ENCODE results near the gene SPR. TPM values are rescaled to one million over a fixed set of nuclear protein-coding genes. Genes with fewer than 3 reads are reported as not detected.

SPR gene
- total RNA-seq, 4 donors from 2014 or later = 30.3 to 57.0 (median 50.3) TPM

GRCh38 chr2:72851333-72851732 lies 35.9 kb upstream of the SPR start:
- WGBS = 33% methylated on average over 7 of the region's 7 CpGs
- intact Hi-C loops (cut with DNase I) = no loop called here

GRCh38 chr2:72859831-72860262 lies 27.4 kb upstream of the SPR start:
- intact Hi-C loops (cut with DNase I) = loop anchor here (2.0 kb wide), 1 partner anchor 89 kb away; no protein-coding TSS in a partner anchor
- H3K36me3 ChIP-seq = no peaks in the 10 kb centered on the region
- TF ChIP-seq CTCF (IDR thresholded peaks at IDR 0.05) = peak; percentile 52 to 62 (median 53)
- no peak for TF ChIP-seq EP300 (IDR thresholded peaks at IDR 0.05)
- H3K9me3 ChIP-seq = no peaks in the 10 kb centered on the region
- H3K27me3 ChIP-seq = peaks cover 0 to 49% (median 3%) of the 10 kb centered on the region in 4 donors
- no peak for DNase-seq (ENCODE audit: extremely low spot score)
- H3K4me1 ChIP-seq = peaks cover 4 to 12% (median 10%) of the 10 kb centered on the region in 4 donors
- 0% methylated on average over 3 of the region's 3 CpGs for WGBS
- no peak overlapping the region for H3K4me3 ChIP-seq
- no peak overlapping the region for H3K27ac ChIP-seq (replicated peaks in 1 of 4)

More at GRCh38 chr2:72851333-72851732, 35.9 kb upstream of the SPR start:
- no peaks in the 10 kb centered on the region for H3K36me3 ChIP-seq
- H3K4me3 ChIP-seq = no peak overlapping the region
- H3K27ac ChIP-seq (replicated peaks in 1 of 4) = no peak overlapping the region
- no peak for DNase-seq (ENCODE audit: extremely low spot score)
- H3K9me3 ChIP-seq = no peaks in the 10 kb centered on the region
- H3K27me3 ChIP-seq = peaks cover 0 to 31% (median 0%) of the 10 kb centered on the region in 4 donors
- TF ChIP-seq POLR2AphosphoS5 (IDR thresholded peaks at IDR 0.05) = no peak
- no peak for TF ChIP-seq POLR2A (IDR thresholded peaks at IDR 0.05; ENCODE audit: low read depth)
- TF ChIP-seq EP300 (IDR thresholded peaks at IDR 0.05) = no peak
- TF ChIP-seq CTCF (IDR thresholded peaks at IDR 0.05) = no peak
- no peaks in the 10 kb centered on the region for H3K4me1 ChIP-seq

GRCh38 chr2:72862239-72862988 lies 24.8 kb upstream of the SPR start:
- peaks cover 4 to 12% (median 10%) of the 10 kb centered on the region in 4 donors for H3K4me1 ChIP-seq
- peaks cover 0 to 32% (median 3%) of the 10 kb centered on the region in 4 donors for H3K27me3 ChIP-seq
- no peak for DNase-seq (ENCODE audit: extremely low spot score)
- TF ChIP-seq POLR2A (IDR thresholded peaks at IDR 0.05; ENCODE audit: low read depth) (no peak), POLR2AphosphoS5 (IDR thresholded peaks at IDR 0.05) (peak in 1 of 2 donors; percentile 48), EP300 (IDR thresholded peaks at IDR 0.05) (no peak), CTCF (IDR thresholded peaks at IDR 0.05) (peak in 2 of 3 experiments; percentile 85 to 92)
- WGBS = 8% methylated on average over 33 of the region's 33 CpGs
- no peaks in the 10 kb centered on the region for H3K36me3 ChIP-seq
- intact Hi-C loops (cut with DNase I) = no loop called here
- H3K4me3 ChIP-seq = peak overlapping the region; percentile 17 to 45 (median 18)
- no peaks in the 10 kb centered on the region for H3K9me3 ChIP-seq
- no peak overlapping the region for H3K27ac ChIP-seq (replicated peaks in 1 of 4)

- peak overlapping the region in 2 of 4 donors; percentile 18 to 45 for H3K4me3 ChIP-seq
- intact Hi-C loops (cut with DNase I) = no loop called here
Measured at GRCh38 chr2:72863046-72863445, 24.2 kb upstream of the SPR start.

More at GRCh38 chr2:72863046-72863445, 24.2 kb upstream of the SPR start:
- TF ChIP-seq POLR2A (IDR thresholded peaks at IDR 0.05; ENCODE audit: low read depth) (no peak), POLR2AphosphoS5 (IDR thresholded peaks at IDR 0.05) (no peak), EP300 (IDR thresholded peaks at IDR 0.05) (no peak), CTCF (IDR thresholded peaks at IDR 0.05) (no peak)
- H3K27me3 ChIP-seq = peaks cover 0 to 32% (median 3%) of the 10 kb centered on the region in 4 donors
- no peaks in the 10 kb centered on the region for H3K9me3 ChIP-seq
- H3K4me1 ChIP-seq = peaks cover 4 to 12% (median 10%) of the 10 kb centered on the region in 4 donors
- no peak for DNase-seq (ENCODE audit: extremely low spot score)
- WGBS = 44% methylated on average over 10 of the region's 13 CpGs
- no peak overlapping the region for H3K27ac ChIP-seq (replicated peaks in 1 of 4)
- no peaks in the 10 kb centered on the region for H3K36me3 ChIP-seq

Data from esophagus muscularis mucosa (tissue), 4 donors.